Measurements from ENCODE around the gene PTPN3. TPM values are rescaled to one million over a fixed set of nuclear protein-coding genes. Genes with fewer than 3 reads are reported as not detected.

The PTPN3 gene
- total RNA-seq, 2 experiments from 2014 or later: not detected

DNA sequence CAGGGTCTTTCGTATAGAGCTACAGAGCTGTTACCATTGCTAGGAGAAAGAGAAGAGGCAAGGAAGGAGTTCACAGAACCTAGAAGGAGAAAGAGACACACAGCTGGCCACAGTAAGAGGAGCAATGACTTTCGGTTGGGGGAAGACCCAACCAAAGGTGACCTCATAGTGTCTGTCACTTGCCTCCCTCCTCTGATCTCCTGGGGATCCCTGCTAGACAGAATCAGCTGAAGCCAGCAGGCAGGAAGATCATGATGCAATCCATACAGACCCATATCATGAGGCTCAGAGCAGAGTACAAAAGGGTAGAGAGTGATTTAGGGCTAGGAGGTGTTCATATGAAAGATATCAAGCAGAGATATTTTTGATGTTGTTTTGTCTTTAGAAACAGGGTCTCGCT is 151.2 kb downstream of the PTPN3 start:
- Histone ChIP-seq H3K9me2 (ENCODE audit: insufficient read depth, low read length) (no peaks in the 10 kb centered on the region), H3K4me3 (ENCODE audit: low read depth, low read length, poor library complexity, severe bottlenecking) (no peak overlapping the region), H3K79me2 (ENCODE audit: insufficient read depth, low read depth, low read length) (no peaks in the 10 kb centered on the region), H3K4me2 (ENCODE audit: low read length) (no peak overlapping the region), H3K36me3 (ENCODE audit: insufficient read depth, low read length) (no peaks in the 10 kb centered on the region), H3K4me1 (ENCODE audit: insufficient read depth, low read length, poor library complexity, severe bottlenecking) (no peaks in the 10 kb centered on the region), H4K20me1 (ENCODE audit: insufficient read depth, low read length) (no peaks in the 10 kb centered on the region), H2AFZ (ENCODE audit: low read length) (no peak overlapping the region), H3K9me3 (ENCODE audit: low read length) (no peaks in the 10 kb centered on the region), H3K27ac (ENCODE audit: low read depth, low read length, poor library complexity, severe bottlenecking) (no peak overlapping the region)
- intact Hi-C loops (cut with micrococcal nuclease; ENCODE audit: unreplicated experiment): no loop called here
- TF ChIP-seq, protein P1, sequence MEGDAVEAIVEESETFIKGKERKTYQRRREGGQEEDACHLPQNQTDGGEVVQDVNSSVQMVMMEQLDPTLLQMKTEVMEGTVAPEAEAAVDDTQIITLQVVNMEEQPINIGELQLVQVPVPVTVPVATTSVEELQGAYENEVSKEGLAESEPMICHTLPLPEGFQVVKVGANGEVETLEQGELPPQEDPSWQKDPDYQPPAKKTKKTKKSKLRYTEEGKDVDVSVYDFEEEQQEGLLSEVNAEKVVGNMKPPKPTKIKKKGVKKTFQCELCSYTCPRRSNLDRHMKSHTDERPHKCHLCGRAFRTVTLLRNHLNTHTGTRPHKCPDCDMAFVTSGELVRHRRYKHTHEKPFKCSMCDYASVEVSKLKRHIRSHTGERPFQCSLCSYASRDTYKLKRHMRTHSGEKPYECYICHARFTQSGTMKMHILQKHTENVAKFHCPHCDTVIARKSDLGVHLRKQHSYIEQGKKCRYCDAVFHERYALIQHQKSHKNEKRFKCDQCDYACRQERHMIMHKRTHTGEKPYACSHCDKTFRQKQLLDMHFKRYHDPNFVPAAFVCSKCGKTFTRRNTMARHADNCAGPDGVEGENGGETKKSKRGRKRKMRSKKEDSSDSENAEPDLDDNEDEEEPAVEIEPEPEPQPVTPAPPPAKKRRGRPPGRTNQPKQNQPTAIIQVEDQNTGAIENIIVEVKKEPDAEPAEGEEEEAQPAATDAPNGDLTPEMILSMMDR (conservative IDR thresholded peaks at IDR 0.05; ENCODE audit: low read length): no peak
- TF ChIP-seq EZH2phosphoT487 (IDR thresholded peaks at IDR 0.05; ENCODE audit: borderline replicate concordance, low read depth, low read length): no peak
- ChIA-PET CTCF (ENCODE audit: unreplicated experiment) (no interaction called here), POLR2A (interaction anchor here (0.5 kb wide), 1 partner anchor 104 kb away, joined by 5 read pairs; no protein-coding TSS in a partner anchor)
- no peak for DNase-seq (ENCODE audit: low spot score)
- BruUV-seq (replicated peaks): no TSS peak

DNA sequence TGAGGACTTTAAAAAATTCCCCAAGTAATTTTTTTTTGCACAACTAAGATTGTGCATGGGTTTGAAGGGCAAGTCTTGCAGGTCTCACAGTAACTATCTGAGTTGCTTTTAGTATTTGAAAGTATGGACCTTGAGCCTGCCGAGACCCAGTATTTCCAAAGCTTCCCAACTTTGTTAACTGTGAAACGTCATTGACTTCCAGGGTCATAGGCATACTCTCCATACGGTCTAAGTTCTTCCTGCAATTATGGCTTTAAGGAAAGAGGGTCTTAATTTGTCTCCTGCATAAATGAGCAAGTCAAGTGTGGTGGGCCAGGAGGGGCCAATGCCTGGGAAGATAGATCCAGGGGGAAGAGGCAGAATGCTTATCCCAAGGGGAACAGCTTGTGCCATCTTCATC is 153.2 kb downstream of the PTPN3 start:
- Histone ChIP-seq H3K9me3 (ENCODE audit: low read length) (no peaks in the 10 kb centered on the region), H3K79me2 (ENCODE audit: insufficient read depth, low read depth, low read length) (no peaks in the 10 kb centered on the region), H3K4me3 (ENCODE audit: low read depth, low read length, poor library complexity, severe bottlenecking) (no peak overlapping the region), H2AFZ (ENCODE audit: low read length) (no peak overlapping the region), H3K9me2 (ENCODE audit: insufficient read depth, low read length) (no peaks in the 10 kb centered on the region), H4K20me1 (ENCODE audit: insufficient read depth, low read length) (no peaks in the 10 kb centered on the region), H3K27ac (ENCODE audit: low read depth, low read length, poor library complexity, severe bottlenecking) (no peak overlapping the region), H3K36me3 (ENCODE audit: insufficient read depth, low read length) (no peaks in the 10 kb centered on the region), H3K4me1 (ENCODE audit: insufficient read depth, low read length, poor library complexity, severe bottlenecking) (no peaks in the 10 kb centered on the region), H3K4me2 (ENCODE audit: low read length) (no peak overlapping the region)
- TF ChIP-seq EZH2phosphoT487 (IDR thresholded peaks at IDR 0.05; ENCODE audit: borderline replicate concordance, low read depth, low read length): no peak
- TF ChIP-seq, protein P1 (conservative IDR thresholded peaks at IDR 0.05; ENCODE audit: low read length): no peak
- ChIA-PET CTCF (ENCODE audit: unreplicated experiment) (no interaction called here), POLR2A (no interaction called here)
- intact Hi-C loops (cut with micrococcal nuclease; ENCODE audit: unreplicated experiment): no loop called here
- BruUV-seq (replicated peaks): no TSS peak
- DNase-seq (ENCODE audit: low spot score): no peak

DNA sequence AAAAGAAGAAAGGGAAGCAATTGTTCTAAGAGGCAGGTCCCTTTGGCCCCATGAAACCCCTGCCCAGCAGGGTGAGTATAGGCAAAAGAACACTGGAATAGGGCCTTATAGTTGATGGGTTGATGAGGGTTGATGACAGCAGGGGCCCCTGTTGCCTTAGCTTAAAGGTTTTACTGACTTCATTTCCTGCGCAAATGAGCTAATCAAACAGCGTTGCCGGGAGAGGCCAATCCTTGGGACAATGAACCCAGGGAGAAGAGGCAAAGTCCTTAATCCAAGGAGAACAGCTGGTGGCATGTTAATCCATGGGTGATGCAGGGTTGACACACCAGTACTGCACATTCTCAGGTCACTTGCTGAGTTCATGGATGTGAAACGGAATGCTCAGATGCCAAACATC is 155.2 kb downstream of the PTPN3 start:
- Histone ChIP-seq H2AFZ (ENCODE audit: low read length) (no peak overlapping the region), H4K20me1 (ENCODE audit: insufficient read depth, low read length) (no peaks in the 10 kb centered on the region), H3K9me3 (ENCODE audit: low read length) (no peaks in the 10 kb centered on the region), H3K4me1 (ENCODE audit: insufficient read depth, low read length, poor library complexity, severe bottlenecking) (no peaks in the 10 kb centered on the region), H3K9me2 (ENCODE audit: insufficient read depth, low read length) (no peaks in the 10 kb centered on the region), H3K4me2 (ENCODE audit: low read length) (no peak overlapping the region), H3K27ac (ENCODE audit: low read depth, low read length, poor library complexity, severe bottlenecking) (no peak overlapping the region), H3K4me3 (ENCODE audit: low read depth, low read length, poor library complexity, severe bottlenecking) (no peak overlapping the region), H3K36me3 (ENCODE audit: insufficient read depth, low read length) (no peaks in the 10 kb centered on the region), H3K79me2 (ENCODE audit: insufficient read depth, low read depth, low read length) (no peaks in the 10 kb centered on the region)
- DNase-seq (ENCODE audit: low spot score): no peak
- ChIA-PET POLR2A (interaction anchor here (0.7 kb wide), 1 partner anchor 18 kb away, joined by 5 read pairs; no protein-coding TSS in a partner anchor), CTCF (ENCODE audit: unreplicated experiment) (no interaction called here)
- TF ChIP-seq EZH2phosphoT487 (IDR thresholded peaks at IDR 0.05; ENCODE audit: borderline replicate concordance, low read depth, low read length): no peak
- TF ChIP-seq, protein P1 (conservative IDR thresholded peaks at IDR 0.05; ENCODE audit: low read length): no peak
- intact Hi-C loops (cut with micrococcal nuclease; ENCODE audit: unreplicated experiment): no loop called here
- BruUV-seq (replicated peaks): no TSS peak
